Ramos (cell line): ENCODE measurements around the gene GCH1.

ENCODE experiments used
- in situ Hi-C: fragments of 300-500 bp; cut with MboI; formaldehyde crosslinking; loops from one replicate; pipeline ENCODE4 v1.14.3; 2022; ENCODE audit warnings: low sequenced_read_pairs; ENCODE audit not compliant: unreplicated experiment

Gene GCH1

GRCh38 chr14:54830650-54831049, 72.0 kb downstream of the GCH1 start:
- in situ Hi-C loops = no loop called here

DNA sequence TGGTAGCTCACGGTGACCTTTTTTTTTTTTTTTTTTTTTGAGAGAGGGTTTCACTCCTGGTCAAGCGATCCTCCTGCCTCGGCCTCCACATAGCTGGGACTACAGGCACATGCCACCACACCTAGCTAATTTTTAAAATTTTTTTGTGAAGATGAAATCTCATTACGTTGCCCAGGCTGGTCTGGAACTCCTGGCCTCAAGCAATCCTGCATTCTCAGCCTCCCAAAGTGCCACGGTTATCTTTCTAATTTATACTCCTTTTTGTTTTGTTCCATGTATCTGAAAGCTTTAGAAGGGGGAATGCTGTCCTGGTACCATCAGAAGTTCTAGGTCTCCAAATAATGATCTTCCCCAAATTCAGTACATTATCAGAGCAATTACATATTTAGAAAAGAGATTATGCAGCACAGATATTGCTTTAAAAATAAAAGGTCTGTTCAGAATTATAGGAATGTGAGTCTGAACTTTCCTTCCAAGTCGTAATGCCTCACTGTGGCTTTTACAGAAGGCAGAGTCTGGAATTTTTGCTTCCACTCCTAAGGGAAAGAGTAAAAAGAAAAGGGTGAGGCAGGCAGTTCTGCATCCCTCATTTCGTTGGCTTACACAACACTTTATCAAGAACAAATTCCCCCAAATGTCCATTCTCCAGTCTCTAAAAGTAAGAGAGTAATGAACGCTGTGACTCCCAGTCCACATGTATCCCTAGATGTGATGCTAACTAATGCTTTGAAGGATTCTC, 73.0 kb downstream of the GCH1 start:
- in situ Hi-C loops = no loop called here

GRCh38 chr14:54828037-54828436, 74.6 kb downstream of the GCH1 start:
- in situ Hi-C loops = no loop called here

DNA sequence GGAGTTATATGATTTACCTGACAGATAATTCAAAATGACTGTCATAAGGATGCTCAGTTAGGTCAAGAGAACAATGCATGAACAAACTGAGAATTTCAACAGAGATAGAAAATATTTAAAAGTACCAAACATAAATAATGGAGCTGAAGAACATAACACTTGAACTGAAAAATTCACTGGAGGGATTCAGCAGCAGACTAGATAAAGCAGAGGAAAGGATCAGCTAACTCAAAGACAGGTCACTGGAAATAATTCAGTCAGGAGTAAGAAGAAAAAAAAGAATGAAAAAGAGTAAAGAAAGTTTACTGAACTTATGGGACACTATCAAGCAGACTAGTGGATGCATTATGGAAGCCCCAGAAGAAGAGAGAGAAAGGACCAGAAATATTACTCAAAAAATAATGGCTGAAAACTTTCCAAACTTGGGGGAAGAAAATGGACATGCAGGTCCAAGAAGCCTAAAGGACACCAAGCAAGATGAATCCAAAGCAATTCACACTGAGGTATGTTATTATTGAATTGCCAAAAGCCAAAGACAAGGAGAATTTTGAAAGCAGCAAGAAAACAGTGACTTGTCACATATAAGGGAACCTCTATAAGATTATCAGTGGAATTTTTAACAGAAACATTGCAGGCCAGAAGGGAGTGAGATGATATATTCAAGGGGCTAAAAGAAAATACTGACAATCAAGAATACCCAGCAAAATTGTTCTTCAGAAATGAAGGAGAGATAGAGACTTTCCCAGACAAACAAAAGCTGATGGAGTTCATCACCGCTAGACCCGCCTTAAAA, 78.7 kb downstream of the GCH1 start:
- in situ Hi-C loops = no loop called here

- in situ Hi-C loops = no loop called here
Measured at GRCh38 chr14:54822685-54823084, 79.9 kb downstream of the GCH1 start.

- in situ Hi-C loops = no loop called here
Measured at GRCh38 chr14:54818201-54819133, 84.2 kb downstream of the GCH1 start.

DNA sequence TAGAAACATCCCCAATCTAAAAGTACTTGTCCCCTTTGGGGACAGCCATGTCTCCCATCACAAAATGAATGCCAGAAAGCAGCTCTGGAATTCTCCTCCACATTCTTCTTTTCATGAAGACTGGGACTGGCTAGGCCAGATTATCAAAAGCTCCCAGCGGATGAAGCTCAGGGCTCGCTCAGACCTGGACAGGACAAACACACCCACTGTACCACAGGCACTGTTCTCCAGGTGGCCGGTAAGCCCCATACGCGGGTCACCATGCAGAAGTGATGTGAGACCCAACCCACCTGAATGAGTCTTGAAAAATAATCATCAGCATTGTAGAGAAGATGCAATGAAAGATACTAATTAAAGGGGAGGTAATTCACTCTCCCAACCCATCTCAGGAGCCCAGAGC, 85.1 kb downstream of the GCH1 start:
- in situ Hi-C loops = no loop called here

GRCh38 chr14:54816450-54816849, 86.2 kb downstream of the GCH1 start:
- in situ Hi-C loops = no loop called here

GRCh38 chr14:54815515-54815914, 87.1 kb downstream of the GCH1 start:
- in situ Hi-C loops = no loop called here

GRCh38 chr14:54815016-54815415, 87.6 kb downstream of the GCH1 start:
- in situ Hi-C loops = no loop called here

DNA sequence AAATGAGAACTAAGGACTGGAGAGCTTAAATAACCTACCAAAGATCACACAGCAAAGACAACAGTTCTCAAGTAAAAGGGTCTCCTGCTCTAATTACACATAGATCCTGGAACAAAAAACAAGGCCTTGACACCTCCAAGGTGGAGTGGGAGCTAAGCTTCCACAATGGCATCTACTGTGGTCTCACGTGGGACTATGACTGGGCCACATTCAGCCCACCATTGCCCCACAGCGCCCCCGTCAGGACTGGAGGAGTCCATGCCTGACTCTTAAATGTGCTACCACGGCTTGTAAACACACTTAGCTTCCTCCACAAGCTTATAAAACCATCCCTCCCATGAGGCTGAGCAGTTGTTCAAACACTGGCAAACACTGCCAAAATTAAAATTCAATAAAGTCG, 88.5 kb downstream of the GCH1 start:
- in situ Hi-C loops = loop anchor here (5.0 kb wide), 1 partner anchor 257 kb away; no protein-coding TSS in a partner anchor

DNA sequence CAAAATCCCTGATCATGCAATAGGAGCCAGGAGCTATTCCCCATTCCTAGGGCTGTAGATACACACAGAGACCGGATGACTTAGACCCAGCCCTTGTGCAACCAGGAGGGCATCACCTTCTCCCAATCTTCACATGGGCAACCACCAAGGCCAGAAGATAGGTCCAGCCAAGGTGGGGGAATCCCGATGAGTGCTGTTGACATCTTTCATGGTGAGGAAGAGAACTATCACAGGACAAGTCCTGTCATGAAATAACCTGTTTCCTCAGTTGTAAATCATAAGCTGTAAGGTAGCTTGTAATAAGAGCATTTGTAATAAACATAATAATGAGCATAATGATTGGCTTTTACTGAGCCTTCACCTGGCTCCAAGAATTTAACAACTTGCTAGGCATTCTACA, 89.5 kb downstream of the GCH1 start:
- in situ Hi-C loops = loop anchor here (5.0 kb wide), 1 partner anchor 256 kb away; no protein-coding TSS in a partner anchor

- in situ Hi-C loops = loop anchor here (5.0 kb wide), 1 partner anchor 255 kb away; no protein-coding TSS in a partner anchor
Measured at GRCh38 chr14:54812617-54813016, 90.0 kb downstream of the GCH1 start.

- in situ Hi-C loops = loop anchor here (5.0 kb wide), 1 partner anchor 252 kb away; no protein-coding TSS in a partner anchor
Measured at GRCh38 chr14:54809767-54810166, 92.9 kb downstream of the GCH1 start.

GRCh38 chr14:54808326-54809161, 94.1 kb downstream of the GCH1 start:
- in situ Hi-C loops = no loop called here

- in situ Hi-C loops = no loop called here
Measured at GRCh38 chr14:54807881-54808280, 94.7 kb downstream of the GCH1 start.

DNA sequence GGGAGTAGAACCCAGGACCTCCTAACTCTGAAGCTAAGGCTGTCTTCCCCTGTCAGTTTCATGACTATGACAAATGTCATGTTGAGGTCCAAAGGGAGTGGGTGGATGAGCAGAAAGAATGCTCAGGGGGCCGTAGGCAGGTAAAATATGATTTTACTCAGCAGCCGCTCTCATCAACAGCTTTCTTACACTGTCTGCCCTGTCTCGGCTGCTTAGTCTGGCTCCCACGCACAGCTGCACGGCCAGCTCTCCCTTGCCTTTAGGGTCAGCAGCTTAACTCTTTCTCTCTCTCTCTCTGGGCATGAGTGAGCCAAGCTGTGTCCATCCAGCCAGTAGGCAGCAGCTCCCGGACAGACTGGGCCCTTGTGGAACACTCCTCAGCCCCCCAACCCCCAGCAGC, 95.2 kb downstream of the GCH1 start:
- in situ Hi-C loops = no loop called here

DNA sequence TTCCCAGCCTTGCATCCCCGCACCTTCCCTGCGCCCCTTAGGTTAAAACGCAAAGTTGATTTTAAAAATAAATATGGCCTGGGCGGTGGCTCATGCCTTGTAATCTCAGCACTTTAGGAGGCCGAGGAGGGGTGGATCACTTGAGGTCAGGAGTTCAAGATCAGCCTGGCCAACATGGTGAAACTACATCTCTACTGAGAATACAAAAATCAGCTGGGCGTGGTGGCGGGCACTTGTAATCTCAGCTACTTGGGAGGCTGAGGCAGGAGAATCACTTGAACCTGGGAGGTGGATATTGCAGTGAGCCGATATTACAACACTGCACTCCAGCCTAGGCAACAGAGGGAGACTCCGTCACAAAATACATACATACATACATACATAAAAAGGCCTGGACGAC, 96.0 kb downstream of the GCH1 start:
- in situ Hi-C loops = no loop called here
